Body of pancreas (tissue), 4 donors: ENCODE data around the gene NEDD1.

Experiments used
- POLR2A ChIP-seq, 3 donors: fragments of 450-650 bp; IDR thresholded peaks; one replicate each; pipeline ENCODE4 v1.6.1; 2016; ENCODE audit warnings: antibody characterized with exemption in 3 of 3, mild to moderate bottlenecking in 2 of 3
- TF ChIP-seq, protein P1 (sequence below), 7 experiments: fragments of 450-650 bp in 4 of 7; fragments of 200-600 bp in 3 of 7; sonication (generic) in 3 of 7; IDR thresholded peaks; one replicate each; pipeline ENCODE4 v1.5.1; 2016 to 2019; ENCODE audit warnings: antibody characterized with exemption in 7 of 7

DNA sequence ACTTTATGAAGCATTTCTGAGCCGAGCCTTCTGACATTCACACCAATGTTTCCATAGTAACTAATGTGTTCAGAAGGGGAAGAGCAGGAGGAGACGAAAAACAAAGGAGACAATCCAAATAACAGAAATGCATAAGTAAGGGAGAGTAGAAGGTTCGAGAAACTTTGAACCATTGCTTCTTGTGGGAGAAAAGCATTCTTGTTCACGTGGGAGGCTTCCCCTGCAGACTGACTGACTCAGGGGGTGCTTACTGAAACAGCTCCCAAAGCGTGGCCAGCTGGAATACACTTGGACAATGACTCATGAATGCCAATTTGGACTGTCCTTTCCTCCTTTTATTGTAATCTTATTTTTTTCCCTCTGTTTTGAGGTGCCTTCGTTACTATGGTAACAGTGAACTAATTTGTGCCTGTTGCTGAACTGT lies 73.9 kb downstream of the NEDD1 start:
- no peak for TF ChIP-seq POLR2A (IDR thresholded peaks at IDR 0.05)
- TF ChIP-seq, protein P1, sequence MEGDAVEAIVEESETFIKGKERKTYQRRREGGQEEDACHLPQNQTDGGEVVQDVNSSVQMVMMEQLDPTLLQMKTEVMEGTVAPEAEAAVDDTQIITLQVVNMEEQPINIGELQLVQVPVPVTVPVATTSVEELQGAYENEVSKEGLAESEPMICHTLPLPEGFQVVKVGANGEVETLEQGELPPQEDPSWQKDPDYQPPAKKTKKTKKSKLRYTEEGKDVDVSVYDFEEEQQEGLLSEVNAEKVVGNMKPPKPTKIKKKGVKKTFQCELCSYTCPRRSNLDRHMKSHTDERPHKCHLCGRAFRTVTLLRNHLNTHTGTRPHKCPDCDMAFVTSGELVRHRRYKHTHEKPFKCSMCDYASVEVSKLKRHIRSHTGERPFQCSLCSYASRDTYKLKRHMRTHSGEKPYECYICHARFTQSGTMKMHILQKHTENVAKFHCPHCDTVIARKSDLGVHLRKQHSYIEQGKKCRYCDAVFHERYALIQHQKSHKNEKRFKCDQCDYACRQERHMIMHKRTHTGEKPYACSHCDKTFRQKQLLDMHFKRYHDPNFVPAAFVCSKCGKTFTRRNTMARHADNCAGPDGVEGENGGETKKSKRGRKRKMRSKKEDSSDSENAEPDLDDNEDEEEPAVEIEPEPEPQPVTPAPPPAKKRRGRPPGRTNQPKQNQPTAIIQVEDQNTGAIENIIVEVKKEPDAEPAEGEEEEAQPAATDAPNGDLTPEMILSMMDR (IDR thresholded peaks at IDR 0.05) = no peak
